ENCODE measurements around the gene TPRX1.
"Not testable (repeated sequence)": the region's sequence is repeated elsewhere in the genome, so short reads cannot be mapped to it uniquely, and the experiment has no call there.

The TPRX1 gene

GRCh38 chr19:47813995-47814328 is 9.6 kb upstream of the TPRX1 start:
- Histone ChIP-seq H3K4me1 (no peaks in the 10 kb centered on the region), H3K9ac (no peak overlapping the region), H2AFZ (no peak overlapping the region), H3K4me2 (ENCODE audit: low read length) (no peak overlapping the region), H3K27ac (no peak overlapping the region), H3K36me3 (ENCODE audit: control insufficient read depth, insufficient read depth, low read length) (no peaks in the 10 kb centered on the region), H3K27me3 (ENCODE audit: control insufficient read depth, insufficient read depth, low read length) (no peaks in the 10 kb centered on the region), H3K4me3 (ENCODE audit: low read depth, low read length) (no peak overlapping the region), H3K9me3 (ENCODE audit: control insufficient read depth, low read length) (no peaks in the 10 kb centered on the region), H3K79me2 (no peaks in the 10 kb centered on the region)
- TF ChIP-seq, protein P1, sequence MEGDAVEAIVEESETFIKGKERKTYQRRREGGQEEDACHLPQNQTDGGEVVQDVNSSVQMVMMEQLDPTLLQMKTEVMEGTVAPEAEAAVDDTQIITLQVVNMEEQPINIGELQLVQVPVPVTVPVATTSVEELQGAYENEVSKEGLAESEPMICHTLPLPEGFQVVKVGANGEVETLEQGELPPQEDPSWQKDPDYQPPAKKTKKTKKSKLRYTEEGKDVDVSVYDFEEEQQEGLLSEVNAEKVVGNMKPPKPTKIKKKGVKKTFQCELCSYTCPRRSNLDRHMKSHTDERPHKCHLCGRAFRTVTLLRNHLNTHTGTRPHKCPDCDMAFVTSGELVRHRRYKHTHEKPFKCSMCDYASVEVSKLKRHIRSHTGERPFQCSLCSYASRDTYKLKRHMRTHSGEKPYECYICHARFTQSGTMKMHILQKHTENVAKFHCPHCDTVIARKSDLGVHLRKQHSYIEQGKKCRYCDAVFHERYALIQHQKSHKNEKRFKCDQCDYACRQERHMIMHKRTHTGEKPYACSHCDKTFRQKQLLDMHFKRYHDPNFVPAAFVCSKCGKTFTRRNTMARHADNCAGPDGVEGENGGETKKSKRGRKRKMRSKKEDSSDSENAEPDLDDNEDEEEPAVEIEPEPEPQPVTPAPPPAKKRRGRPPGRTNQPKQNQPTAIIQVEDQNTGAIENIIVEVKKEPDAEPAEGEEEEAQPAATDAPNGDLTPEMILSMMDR (IDR thresholded peaks at IDR 0.05) = no peak

GRCh38 chr19:47813304-47813994 is 9.1 kb upstream of the TPRX1 start:
- Histone ChIP-seq H3K27ac (no peak overlapping the region), H3K27me3 (ENCODE audit: control insufficient read depth, insufficient read depth, low read length) (no peaks in the 10 kb centered on the region), H3K4me1 (no peaks in the 10 kb centered on the region), H3K4me3 (ENCODE audit: low read depth, low read length) (no peak overlapping the region), H3K36me3 (ENCODE audit: control insufficient read depth, insufficient read depth, low read length) (no peaks in the 10 kb centered on the region), H3K79me2 (no peaks in the 10 kb centered on the region), H3K4me2 (ENCODE audit: low read length) (no peak overlapping the region), H2AFZ (no peak overlapping the region), H3K9me3 (ENCODE audit: control insufficient read depth, low read length) (no peaks in the 10 kb centered on the region), H3K9ac (no peak overlapping the region)
- TF ChIP-seq, protein P1 (IDR thresholded peaks at IDR 0.05) = peak; percentile 28

- Histone ChIP-seq H3K9me3 (ENCODE audit: control insufficient read depth, low read length) (no peaks in the 10 kb centered on the region), H3K9ac (no peak overlapping the region), H3K4me1 (no peaks in the 10 kb centered on the region), H3K4me3 (ENCODE audit: low read depth, low read length) (no peak overlapping the region), H3K4me2 (ENCODE audit: low read length) (no peak overlapping the region), H3K27me3 (ENCODE audit: control insufficient read depth, insufficient read depth, low read length) (no peaks in the 10 kb centered on the region), H3K27ac (no peak overlapping the region), H3K36me3 (ENCODE audit: control insufficient read depth, insufficient read depth, low read length) (no peaks in the 10 kb centered on the region), H2AFZ (no peak overlapping the region), H3K79me2 (no peaks in the 10 kb centered on the region)
- TF ChIP-seq, protein P1 (IDR thresholded peaks at IDR 0.05) = no peak
Observed at GRCh38 chr19:47806435-47806834, 2.1 kb upstream of the TPRX1 start.

GRCh38 chr19:47805313-47805712 is 962 bp upstream of the TPRX1 start:
- Histone ChIP-seq H3K9me3 (ENCODE audit: control insufficient read depth, low read length) (no peaks in the 10 kb centered on the region), H3K4me2 (ENCODE audit: low read length) (no peak overlapping the region), H3K4me3 (ENCODE audit: low read depth, low read length) (no peak overlapping the region), H3K4me1 (no peaks in the 10 kb centered on the region), H3K27ac (no peak overlapping the region), H3K36me3 (ENCODE audit: control insufficient read depth, insufficient read depth, low read length) (no peaks in the 10 kb centered on the region), H3K27me3 (ENCODE audit: control insufficient read depth, insufficient read depth, low read length) (no peaks in the 10 kb centered on the region), H2AFZ (no peak overlapping the region), H3K79me2 (no peaks in the 10 kb centered on the region), H3K9ac (no peak overlapping the region)
- TF ChIP-seq, protein P1 (IDR thresholded peaks at IDR 0.05) = no peak

GRCh38 chr19:47803671-47804070 is 680 bp downstream of the TPRX1 start:
- H3K27ac ChIP-seq; H2AFZ ChIP-seq; H3K9me3 ChIP-seq (ENCODE audit: control insufficient read depth, low read length): not testable (repeated sequence)

GRCh38 chr19:47803148-47803547 is 1.2 kb downstream of the TPRX1 start:
- not testable (repeated sequence) for H3K9me3 ChIP-seq (ENCODE audit: control insufficient read depth, low read length); H3K27me3 ChIP-seq (ENCODE audit: control insufficient read depth, insufficient read depth, low read length); H3K9ac ChIP-seq; H3K4me2 ChIP-seq (ENCODE audit: low read length); H2AFZ ChIP-seq; H3K27ac ChIP-seq; H3K79me2 ChIP-seq; H3K36me3 ChIP-seq (ENCODE audit: control insufficient read depth, insufficient read depth, low read length); H3K4me3 ChIP-seq (ENCODE audit: low read depth, low read length); H3K4me1 ChIP-seq

More at GRCh38 chr19:47803671-47804070, 680 bp downstream of the TPRX1 start:
- H3K9ac ChIP-seq; H3K4me3 ChIP-seq (ENCODE audit: low read depth, low read length); H3K27me3 ChIP-seq (ENCODE audit: control insufficient read depth, insufficient read depth, low read length); H3K4me2 ChIP-seq (ENCODE audit: low read length); H3K4me1 ChIP-seq; H3K36me3 ChIP-seq (ENCODE audit: control insufficient read depth, insufficient read depth, low read length); H3K79me2 ChIP-seq: not testable (repeated sequence)

Measured in parathyroid adenoma (tissue), 2 donors.